Endothelial cell of umbilical vein (primary cell): ENCODE measurements around the gene GARIN1A.

Source experiments
- EZH2 ChIP-seq: IDR thresholded peaks from 2 replicates; pipeline ENCODE4 v1.6.1; 2012; ENCODE audit warnings: borderline replicate concordance, low read depth, mild to moderate bottlenecking, moderate library complexity, low read length, inconsistent platforms; ENCODE audit not compliant: severe bottlenecking
- FOS ChIP-seq: IDR thresholded peaks from 2 replicates; pipeline ENCODE4 v1.6.1; 2011; ENCODE audit warnings: mild to moderate bottlenecking, low read length, moderate library complexity, borderline replicate concordance; ENCODE audit not compliant: insufficient read depth
- JUN ChIP-seq: IDR thresholded peaks from 2 replicates; pipeline ENCODE4 v1.6.1; 2011; ENCODE audit warnings: borderline replicate concordance, low read depth; ENCODE audit not compliant: insufficient read length, insufficient read depth
- MAX ChIP-seq: IDR thresholded peaks from 2 replicates; pipeline ENCODE4 v1.6.1; 2011; ENCODE audit not compliant: insufficient read depth, insufficient read length
- POLR2A ChIP-seq: IDR thresholded peaks from 2 replicates; pipeline ENCODE4 v1.6.1; 2012; ENCODE audit warnings: low read depth, mild to moderate bottlenecking, control low read depth, low read length
- POLR2AphosphoS5 ChIP-seq: IDR thresholded peaks from 2 replicates; pipeline ENCODE4 v1.6.1; 2012; ENCODE audit warnings: low read depth, mild to moderate bottlenecking, control low read depth, low read length, moderate library complexity; ENCODE audit not compliant: insufficient read depth
- TF ChIP-seq, protein P1 (sequence below), 2 donors: IDR thresholded peaks; 1 replicate in 1 of 2; 2 replicates in 1 of 2; pipeline ENCODE4 v1.5.1; 2011; ENCODE audit warnings: low read length in 2 of 2, mild to moderate bottlenecking in 2 of 2, moderate library complexity in 2 of 2, control low read depth in 1 of 2, inconsistent platforms in 1 of 2, low read depth in 1 of 2; ENCODE audit not compliant: insufficient read depth in 1 of 2; ENCODE audit errors: extremely low read depth in 1 of 2

- no peak for TF ChIP-seq JUN
- TF ChIP-seq, protein P1, sequence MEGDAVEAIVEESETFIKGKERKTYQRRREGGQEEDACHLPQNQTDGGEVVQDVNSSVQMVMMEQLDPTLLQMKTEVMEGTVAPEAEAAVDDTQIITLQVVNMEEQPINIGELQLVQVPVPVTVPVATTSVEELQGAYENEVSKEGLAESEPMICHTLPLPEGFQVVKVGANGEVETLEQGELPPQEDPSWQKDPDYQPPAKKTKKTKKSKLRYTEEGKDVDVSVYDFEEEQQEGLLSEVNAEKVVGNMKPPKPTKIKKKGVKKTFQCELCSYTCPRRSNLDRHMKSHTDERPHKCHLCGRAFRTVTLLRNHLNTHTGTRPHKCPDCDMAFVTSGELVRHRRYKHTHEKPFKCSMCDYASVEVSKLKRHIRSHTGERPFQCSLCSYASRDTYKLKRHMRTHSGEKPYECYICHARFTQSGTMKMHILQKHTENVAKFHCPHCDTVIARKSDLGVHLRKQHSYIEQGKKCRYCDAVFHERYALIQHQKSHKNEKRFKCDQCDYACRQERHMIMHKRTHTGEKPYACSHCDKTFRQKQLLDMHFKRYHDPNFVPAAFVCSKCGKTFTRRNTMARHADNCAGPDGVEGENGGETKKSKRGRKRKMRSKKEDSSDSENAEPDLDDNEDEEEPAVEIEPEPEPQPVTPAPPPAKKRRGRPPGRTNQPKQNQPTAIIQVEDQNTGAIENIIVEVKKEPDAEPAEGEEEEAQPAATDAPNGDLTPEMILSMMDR (IDR thresholded peaks at IDR 0.05; ENCODE audit: extremely low read depth in 1 of 2, insufficient read depth in 1 of 2, low read depth in 1 of 2, low read length in 2 of 2) = no peak
- TF ChIP-seq MAX = no peak
- TF ChIP-seq EZH2 = no peak
- no peak for TF ChIP-seq POLR2A
- no peak for TF ChIP-seq FOS
- TF ChIP-seq POLR2AphosphoS5 = no peak
Observed at GRCh38 chr7:128681794-128682537, 9.9 kb downstream of the GARIN1A start.
